Keratinocyte (primary cell): ENCODE data around the gene DENND5A. TPM values are rescaled to one million over a fixed set of nuclear protein-coding genes. Genes with fewer than 3 reads are reported as not detected.

Experiments
- DNase-seq: peaks from one replicate; pipeline ENCODE4 v3.0.0-alpha.2; 2011; ENCODE audit warnings: low read depth, missing footprints, low spot score
- FAIRE-seq: peaks from 2 replicates; lab custom pipeline; 2011; peaks lifted over from hg19 to GRCh38; lab: Jason Lieb, UNC
- H2AFZ ChIP-seq: 2 replicates; pipeline ENCODE4 v1.6.0; 2012; ENCODE audit warnings: low read length, control low read depth, inconsistent platforms; ENCODE audit not compliant: control insufficient read depth
- H3K27ac ChIP-seq: 2 replicates; pipeline ENCODE4 v1.5.1; 2011; ENCODE audit warnings: low read length; ENCODE audit not compliant: control insufficient read depth, insufficient read depth
- H3K27me3 ChIP-seq: 3 replicates; pipeline ENCODE4 v1.6.0; 2011; ENCODE audit warnings: low read length; ENCODE audit not compliant: control insufficient read depth, insufficient read depth; ENCODE audit errors: extremely low read depth
- H3K36me3 ChIP-seq, 2 experiments: 2 replicates in 1 of 2; 3 replicates in 1 of 2; pipeline ENCODE4 v1.5.1; 2011; ENCODE audit warnings: low read length in 2 of 2, mild to moderate bottlenecking in 1 of 2; ENCODE audit not compliant: control insufficient read depth in 2 of 2, insufficient read depth in 2 of 2; ENCODE audit errors: extremely low read depth in 1 of 2
- H3K4me1 ChIP-seq: 3 replicates; pipeline ENCODE4 v1.5.1; 2011; ENCODE audit warnings: low read length; ENCODE audit not compliant: control insufficient read depth, insufficient read depth; ENCODE audit errors: extremely low read depth
- H3K4me2 ChIP-seq: 3 replicates; pipeline ENCODE4 v1.6.0; 2011; ENCODE audit warnings: low read depth, low read length; ENCODE audit not compliant: control insufficient read depth, insufficient read depth; ENCODE audit errors: extremely low read depth
- H3K4me3 ChIP-seq, 3 experiments: fragments of 200-600 bp in 1 of 3; sonication (generic) in 1 of 3; 2 replicates in 2 of 3; 3 replicates in 1 of 3; pipeline ENCODE4 v1.5.1; 2011 to 2016; ENCODE audit warnings: low read length in 3 of 3, mild to moderate bottlenecking in 3 of 3, control low read depth in 2 of 3, inconsistent platforms in 1 of 3, low read depth in 1 of 3, mixed read lengths in 1 of 3, mixed run types in 1 of 3, moderate library complexity in 1 of 3; ENCODE audit not compliant: control insufficient read depth in 2 of 3, insufficient read depth in 2 of 3; ENCODE audit errors: extremely low read depth in 1 of 3
- H3K79me2 ChIP-seq: 2 replicates; pipeline ENCODE4 v1.6.0; 2012; ENCODE audit warnings: low read length; ENCODE audit not compliant: control insufficient read depth, insufficient read depth
- H3K9ac ChIP-seq: 3 replicates; pipeline ENCODE4 v1.6.0; 2011; ENCODE audit warnings: low read length; ENCODE audit not compliant: control insufficient read depth, insufficient read depth; ENCODE audit errors: extremely low read depth
- H3K9me1 ChIP-seq: 3 replicates; pipeline ENCODE4 v1.6.0; 2011; ENCODE audit warnings: low read length; ENCODE audit not compliant: control insufficient read depth, insufficient read depth; ENCODE audit errors: extremely low read depth
- H3K9me3 ChIP-seq: 2 replicates; pipeline ENCODE4 v1.5.1; 2012; ENCODE audit warnings: low read depth, low read length; ENCODE audit not compliant: control insufficient read depth
- H4K20me1 ChIP-seq: 3 replicates; pipeline ENCODE4 v1.6.0; 2011; ENCODE audit warnings: low read length; ENCODE audit not compliant: control insufficient read depth, insufficient read depth; ENCODE audit errors: extremely low read depth
- CTCF ChIP-seq, 3 experiments: IDR thresholded peaks in 1 of 3; conservative IDR thresholded peaks in 1 of 3; optimal IDR thresholded peaks in 1 of 3; 2 replicates in 2 of 3; 3 replicates in 1 of 3; pipeline versions ENCODE3 to v1.5.1; 2011; ENCODE audit warnings: low read length in 3 of 3, mild to moderate bottlenecking in 3 of 3, moderate library complexity in 2 of 3, control low read depth in 1 of 3, inconsistent platforms in 1 of 3; ENCODE audit not compliant: insufficient read depth in 2 of 3; ENCODE audit errors: extremely low read depth in 1 of 3
- EZH2 ChIP-seq: IDR thresholded peaks from one replicate; pipeline ENCODE4 v1.6.1; 2012; ENCODE audit warnings: inconsistent platforms, mild to moderate bottlenecking, low read length, moderate library complexity
- dilution Hi-C: fragments of 300-500 bp; cut with MboI; formaldehyde crosslinking; loops from one replicate; pipeline ENCODE4 v1.7.0; 2020; ENCODE audit warnings: low sequenced_read_pairs; ENCODE audit not compliant: extremely low pct_ligation_motif_present
- polyA plus RNA-seq, 5 experiments: library from polyadenylated mRNA; depleted of rRNA in 3 of 5; stranded (reverse) in 3 of 5; stranded (forward) in 1 of 5; unstranded in 1 of 5; fragments of >200 nt; gene quantifications; 1 replicate in 1 of 5; 2 replicates in 3 of 5; 3 replicates in 1 of 5; pipeline versions ENCODE4 v1.2.1 to v1.2.3, GENCODE V29; 2011 to 2012; ENCODE audit warnings: missing spikeins in 2 of 5, low read depth in 1 of 5, low replicate concordance in 1 of 5

Gene DENND5A
- polyA plus RNA-seq, 1 donor (not counting 4 experiments of a cell fraction or from before 2014, with no cell fraction given): 49.1 TPM

- no peaks in the 10 kb centered on the region for H3K36me3 ChIP-seq
- H2AFZ ChIP-seq: no peak overlapping the region
- no peak overlapping the region for H3K4me2 ChIP-seq
- H3K9me3 ChIP-seq: no peaks in the 10 kb centered on the region
- no peaks in the 10 kb centered on the region for H4K20me1 ChIP-seq
- dilution Hi-C loops: no loop called here
- H3K4me1 ChIP-seq: no peaks in the 10 kb centered on the region
- H3K27ac ChIP-seq: no peak overlapping the region
- no peaks in the 10 kb centered on the region for H3K9me1 ChIP-seq
- TF ChIP-seq EZH2: no peak
- TF ChIP-seq CTCF (optimal IDR thresholded peaks at IDR 0.05 in 1 of 3, IDR thresholded peaks at IDR 0.05 in 1 of 3, conservative IDR thresholded peaks at IDR 0.05 in 1 of 3; ENCODE audit: extremely low read depth in 1 of 3, insufficient read depth in 2 of 3, low read length in 3 of 3): no peak
- H3K4me3 ChIP-seq: no peak overlapping the region
- H3K27me3 ChIP-seq: no peaks in the 10 kb centered on the region
- H3K79me2 ChIP-seq: no peaks in the 10 kb centered on the region
- FAIRE-seq (no peak), DNase-seq (no peak)
- no peak overlapping the region for H3K9ac ChIP-seq
Measured at GRCh38 chr11:9274499-9275258, 9.5 kb upstream of the DENND5A start.

GRCh38 chr11:9273376-9274336, 8.5 kb upstream of the DENND5A start:
- H3K4me1 ChIP-seq: no peaks in the 10 kb centered on the region
- H3K9me3 ChIP-seq: no peaks in the 10 kb centered on the region
- H3K27me3 ChIP-seq: no peaks in the 10 kb centered on the region
- dilution Hi-C loops: no loop called here
- no peak overlapping the region for H3K4me3 ChIP-seq
- H2AFZ ChIP-seq: no peak overlapping the region
- no peaks in the 10 kb centered on the region for H3K36me3 ChIP-seq
- DNase-seq: no peak
- H3K27ac ChIP-seq: no peak overlapping the region
- H3K79me2 ChIP-seq: no peaks in the 10 kb centered on the region
- no peaks in the 10 kb centered on the region for H4K20me1 ChIP-seq
- H3K4me2 ChIP-seq: no peak overlapping the region
- TF ChIP-seq EZH2 (no peak), CTCF (optimal IDR thresholded peaks at IDR 0.05 in 1 of 3, IDR thresholded peaks at IDR 0.05 in 1 of 3, conservative IDR thresholded peaks at IDR 0.05 in 1 of 3; ENCODE audit: extremely low read depth in 1 of 3, insufficient read depth in 2 of 3, low read length in 3 of 3) (no peak)
- FAIRE-seq: no peak
- no peak overlapping the region for H3K9ac ChIP-seq
- H3K9me1 ChIP-seq: no peaks in the 10 kb centered on the region
